Keratinocyte (primary cell): ENCODE results near the gene ARHGAP10. TPM values are rescaled to one million over a fixed set of nuclear protein-coding genes. Genes with fewer than 3 reads are reported as not detected.

Source experiments
- DNase-seq: peaks from one replicate; pipeline ENCODE4 v3.0.0-alpha.2; 2011; ENCODE audit warnings: low read depth, missing footprints, low spot score
- FAIRE-seq: peaks from 2 replicates; lab custom pipeline; 2011; peaks lifted over from hg19 to GRCh38; lab: Jason Lieb, UNC
- H2AFZ ChIP-seq: 2 replicates; pipeline ENCODE4 v1.6.0; 2012; ENCODE audit warnings: low read length, control low read depth, inconsistent platforms; ENCODE audit not compliant: control insufficient read depth
- H3K27ac ChIP-seq: 2 replicates; pipeline ENCODE4 v1.5.1; 2011; ENCODE audit warnings: low read length; ENCODE audit not compliant: control insufficient read depth, insufficient read depth
- H3K27me3 ChIP-seq: 3 replicates; pipeline ENCODE4 v1.6.0; 2011; ENCODE audit warnings: low read length; ENCODE audit not compliant: control insufficient read depth, insufficient read depth; ENCODE audit errors: extremely low read depth
- H3K36me3 ChIP-seq, 2 experiments: 2 replicates in 1 of 2; 3 replicates in 1 of 2; pipeline ENCODE4 v1.5.1; 2011; ENCODE audit warnings: low read length in 2 of 2, mild to moderate bottlenecking in 1 of 2; ENCODE audit not compliant: control insufficient read depth in 2 of 2, insufficient read depth in 2 of 2; ENCODE audit errors: extremely low read depth in 1 of 2
- H3K4me1 ChIP-seq: 3 replicates; pipeline ENCODE4 v1.5.1; 2011; ENCODE audit warnings: low read length; ENCODE audit not compliant: control insufficient read depth, insufficient read depth; ENCODE audit errors: extremely low read depth
- H3K4me2 ChIP-seq: 3 replicates; pipeline ENCODE4 v1.6.0; 2011; ENCODE audit warnings: low read depth, low read length; ENCODE audit not compliant: control insufficient read depth, insufficient read depth; ENCODE audit errors: extremely low read depth
- H3K4me3 ChIP-seq, 3 experiments: fragments of 200-600 bp in 1 of 3; sonication (generic) in 1 of 3; 2 replicates in 2 of 3; 3 replicates in 1 of 3; pipeline ENCODE4 v1.5.1; 2011 to 2016; ENCODE audit warnings: low read length in 3 of 3, mild to moderate bottlenecking in 3 of 3, control low read depth in 2 of 3, inconsistent platforms in 1 of 3, low read depth in 1 of 3, mixed read lengths in 1 of 3, mixed run types in 1 of 3, moderate library complexity in 1 of 3; ENCODE audit not compliant: control insufficient read depth in 2 of 3, insufficient read depth in 2 of 3; ENCODE audit errors: extremely low read depth in 1 of 3
- H3K79me2 ChIP-seq: 2 replicates; pipeline ENCODE4 v1.6.0; 2012; ENCODE audit warnings: low read length; ENCODE audit not compliant: control insufficient read depth, insufficient read depth
- H3K9ac ChIP-seq: 3 replicates; pipeline ENCODE4 v1.6.0; 2011; ENCODE audit warnings: low read length; ENCODE audit not compliant: control insufficient read depth, insufficient read depth; ENCODE audit errors: extremely low read depth
- H3K9me1 ChIP-seq: 3 replicates; pipeline ENCODE4 v1.6.0; 2011; ENCODE audit warnings: low read length; ENCODE audit not compliant: control insufficient read depth, insufficient read depth; ENCODE audit errors: extremely low read depth
- H3K9me3 ChIP-seq: 2 replicates; pipeline ENCODE4 v1.5.1; 2012; ENCODE audit warnings: low read depth, low read length; ENCODE audit not compliant: control insufficient read depth
- H4K20me1 ChIP-seq: 3 replicates; pipeline ENCODE4 v1.6.0; 2011; ENCODE audit warnings: low read length; ENCODE audit not compliant: control insufficient read depth, insufficient read depth; ENCODE audit errors: extremely low read depth
- CTCF ChIP-seq, 3 experiments: IDR thresholded peaks in 1 of 3; conservative IDR thresholded peaks in 1 of 3; optimal IDR thresholded peaks in 1 of 3; 2 replicates in 2 of 3; 3 replicates in 1 of 3; pipeline versions ENCODE3 to v1.5.1; 2011; ENCODE audit warnings: low read length in 3 of 3, mild to moderate bottlenecking in 3 of 3, moderate library complexity in 2 of 3, control low read depth in 1 of 3, inconsistent platforms in 1 of 3; ENCODE audit not compliant: insufficient read depth in 2 of 3; ENCODE audit errors: extremely low read depth in 1 of 3
- EZH2 ChIP-seq: IDR thresholded peaks from one replicate; pipeline ENCODE4 v1.6.1; 2012; ENCODE audit warnings: inconsistent platforms, mild to moderate bottlenecking, low read length, moderate library complexity
- dilution Hi-C: fragments of 300-500 bp; cut with MboI; formaldehyde crosslinking; loops from one replicate; pipeline ENCODE4 v1.7.0; 2020; ENCODE audit warnings: low sequenced_read_pairs; ENCODE audit not compliant: extremely low pct_ligation_motif_present
- polyA plus RNA-seq, 5 experiments: library from polyadenylated mRNA; depleted of rRNA in 3 of 5; stranded (reverse) in 3 of 5; stranded (forward) in 1 of 5; unstranded in 1 of 5; fragments of >200 nt; gene quantifications; 1 replicate in 1 of 5; 2 replicates in 3 of 5; 3 replicates in 1 of 5; pipeline versions ENCODE4 v1.2.1 to v1.2.3, GENCODE V29; 2011 to 2012; ENCODE audit warnings: missing spikeins in 2 of 5, low read depth in 1 of 5, low replicate concordance in 1 of 5

ARHGAP10 gene
- polyA plus RNA-seq, 1 donor (not counting 4 experiments of a cell fraction or from before 2014, with no cell fraction given): 18.7 TPM

- Histone ChIP-seq H3K9me1 (no peaks in the 10 kb centered on the region), H3K27ac (no peak overlapping the region), H3K4me2 (no peak overlapping the region), H2AFZ (no peak overlapping the region), H3K27me3 (no peaks in the 10 kb centered on the region), H3K79me2 (peaks cover 67% of the 10 kb centered on the region), H3K4me1 (no peaks in the 10 kb centered on the region), H3K4me3 (no peak overlapping the region), H3K36me3 (no peaks in the 10 kb centered on the region), H4K20me1 (no peaks in the 10 kb centered on the region), H3K9me3 (no peaks in the 10 kb centered on the region), H3K9ac (no peak overlapping the region)
- no peak for FAIRE-seq
- no peak for DNase-seq
- TF ChIP-seq CTCF (optimal IDR thresholded peaks at IDR 0.05 in 1 of 3, IDR thresholded peaks at IDR 0.05 in 1 of 3, conservative IDR thresholded peaks at IDR 0.05 in 1 of 3; ENCODE audit: extremely low read depth in 1 of 3, insufficient read depth in 2 of 3, low read length in 3 of 3) (no peak), EZH2 (no peak)
- dilution Hi-C loops: no loop called here
Observed at GRCh38 chr4:147802346-147802745, 70.5 kb downstream of the ARHGAP10 start.

- dilution Hi-C loops: no loop called here
- Histone ChIP-seq H3K27ac (no peak overlapping the region), H3K9ac (no peak overlapping the region), H3K36me3 (no peaks in the 10 kb centered on the region), H3K4me2 (no peak overlapping the region), H3K4me3 (no peak overlapping the region), H3K4me1 (no peaks in the 10 kb centered on the region), H3K27me3 (no peaks in the 10 kb centered on the region), H4K20me1 (no peaks in the 10 kb centered on the region), H3K79me2 (peaks cover 52% of the 10 kb centered on the region), H3K9me1 (no peaks in the 10 kb centered on the region), H3K9me3 (no peaks in the 10 kb centered on the region), H2AFZ (no peak overlapping the region)
- no peak for TF ChIP-seq EZH2
- TF ChIP-seq CTCF (optimal IDR thresholded peaks at IDR 0.05 in 1 of 3, IDR thresholded peaks at IDR 0.05 in 1 of 3, conservative IDR thresholded peaks at IDR 0.05 in 1 of 3; ENCODE audit: extremely low read depth in 1 of 3, insufficient read depth in 2 of 3, low read length in 3 of 3): no peak
- DNase-seq: no peak
- no peak for FAIRE-seq
Observed at GRCh38 chr4:147805946-147806345, 74.1 kb downstream of the ARHGAP10 start.
